HG02840 (cell line): ENCODE measurements around the gene SPINT4.
"Not testable (repeated sequence)": the region's sequence is repeated elsewhere in the genome, so short reads cannot be mapped to it uniquely, and the experiment has no call there.

Experiments used
- ATAC-seq: cut with Tn5 transposase; IDR thresholded peaks from one replicate; pipeline ENCODE4 v1.9.1; 2021; ENCODE audit warnings: mild to moderate bottlenecking, moderate library complexity, moderate number of reproducible peaks; ENCODE audit not compliant: unreplicated experiment, low FRiP score

The SPINT4 gene

GRCh38 chr20:45764618-45765282, 42.6 kb downstream of the SPINT4 start:
- ATAC-seq: not testable (repeated sequence)

- ATAC-seq: no peak
These were observed 43.2 kb downstream of the SPINT4 start for GRCh38 chr20:45765307-45765875.

- ATAC-seq: no peak
These were observed 43.8 kb downstream of the SPINT4 start for GRCh38 chr20:45765980-45766379.

GRCh38 chr20:45768479-45768878, 46.3 kb downstream of the SPINT4 start:
- no peak for ATAC-seq

GRCh38 chr20:45771182-45771759, 49.1 kb downstream of the SPINT4 start:
- ATAC-seq: no peak

- no peak for ATAC-seq
These were observed 50.5 kb downstream of the SPINT4 start for GRCh38 chr20:45772693-45773092.

GRCh38 chr20:45774945-45775344, 52.8 kb downstream of the SPINT4 start:
- no peak for ATAC-seq

GRCh38 chr20:45775411-45775810, 53.3 kb downstream of the SPINT4 start:
- ATAC-seq: no peak
